Measurements from ENCODE around the gene RERE.
"Not testable (repeated sequence)": the region's sequence is repeated elsewhere in the genome, so short reads cannot be mapped to it uniquely, and the experiment has no call there.

Gene RERE

DNA sequence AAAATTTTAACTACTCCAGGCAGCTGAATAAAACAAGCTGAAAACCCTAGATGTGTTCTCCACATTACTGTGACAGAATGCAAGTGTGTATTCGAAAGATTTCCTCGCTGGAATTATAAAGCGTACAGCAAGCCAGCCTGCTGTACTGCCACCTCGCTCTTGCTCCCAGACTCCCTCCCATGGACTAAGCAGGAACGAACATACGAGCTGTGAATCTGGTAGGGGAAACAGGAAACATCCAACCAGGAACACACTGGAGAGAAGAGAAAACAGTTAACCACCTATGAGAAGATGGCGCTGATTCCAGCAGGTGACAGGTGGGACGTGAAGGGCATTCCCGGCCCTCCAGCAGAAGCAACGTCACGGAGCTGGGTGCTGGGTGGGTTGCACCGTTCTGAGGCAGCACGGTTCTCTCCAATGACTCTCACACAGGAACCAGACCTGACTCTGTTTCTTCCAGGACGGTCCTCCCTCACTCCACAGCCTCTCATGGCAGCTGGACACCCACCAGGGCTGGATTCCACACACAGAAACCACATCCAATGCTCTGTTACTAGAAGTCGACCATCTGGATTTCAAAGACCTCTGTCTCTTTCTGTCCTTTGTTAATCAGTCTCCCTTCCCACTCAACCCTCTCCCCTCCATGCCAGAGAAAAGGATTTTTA is 219.2 kb downstream of the RERE start:
- Histone ChIP-seq H3K4me3 (ENCODE audit: low read depth in 1 of 2, low read length in 1 of 2) (no peak overlapping the region), H3K27ac (no peak overlapping the region), H3K36me3 (no peaks in the 10 kb centered on the region), H3K9me3 (no peaks in the 10 kb centered on the region), H3K4me1 (ENCODE audit: control insufficient read depth in 1 of 2, insufficient read depth in 1 of 2, low read depth in 1 of 2, low read length in 1 of 2) (peaks cover 12 to 13% of the 10 kb centered on the region in 2 experiments), H3K27me3 (no peaks in the 10 kb centered on the region)
- TF ChIP-seq, protein P1, sequence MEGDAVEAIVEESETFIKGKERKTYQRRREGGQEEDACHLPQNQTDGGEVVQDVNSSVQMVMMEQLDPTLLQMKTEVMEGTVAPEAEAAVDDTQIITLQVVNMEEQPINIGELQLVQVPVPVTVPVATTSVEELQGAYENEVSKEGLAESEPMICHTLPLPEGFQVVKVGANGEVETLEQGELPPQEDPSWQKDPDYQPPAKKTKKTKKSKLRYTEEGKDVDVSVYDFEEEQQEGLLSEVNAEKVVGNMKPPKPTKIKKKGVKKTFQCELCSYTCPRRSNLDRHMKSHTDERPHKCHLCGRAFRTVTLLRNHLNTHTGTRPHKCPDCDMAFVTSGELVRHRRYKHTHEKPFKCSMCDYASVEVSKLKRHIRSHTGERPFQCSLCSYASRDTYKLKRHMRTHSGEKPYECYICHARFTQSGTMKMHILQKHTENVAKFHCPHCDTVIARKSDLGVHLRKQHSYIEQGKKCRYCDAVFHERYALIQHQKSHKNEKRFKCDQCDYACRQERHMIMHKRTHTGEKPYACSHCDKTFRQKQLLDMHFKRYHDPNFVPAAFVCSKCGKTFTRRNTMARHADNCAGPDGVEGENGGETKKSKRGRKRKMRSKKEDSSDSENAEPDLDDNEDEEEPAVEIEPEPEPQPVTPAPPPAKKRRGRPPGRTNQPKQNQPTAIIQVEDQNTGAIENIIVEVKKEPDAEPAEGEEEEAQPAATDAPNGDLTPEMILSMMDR (IDR thresholded peaks at IDR 0.05): no peak

- no peak overlapping the region for H3K27ac ChIP-seq
- H3K36me3 ChIP-seq: no peaks in the 10 kb centered on the region
- no peaks in the 10 kb centered on the region for H3K27me3 ChIP-seq
- TF ChIP-seq, protein P1 (IDR thresholded peaks at IDR 0.05): no peak
- no peak overlapping the region for H3K4me3 ChIP-seq (ENCODE audit: low read depth in 1 of 2, low read length in 1 of 2)
- peaks cover 5 to 7% of the 10 kb centered on the region in 2 experiments for H3K4me1 ChIP-seq (ENCODE audit: control insufficient read depth in 1 of 2, insufficient read depth in 1 of 2, low read depth in 1 of 2, low read length in 1 of 2)
- no peaks in the 10 kb centered on the region for H3K9me3 ChIP-seq
These were observed 220.0 kb downstream of the RERE start for GRCh38 chr1:8597455-8597854.

DNA sequence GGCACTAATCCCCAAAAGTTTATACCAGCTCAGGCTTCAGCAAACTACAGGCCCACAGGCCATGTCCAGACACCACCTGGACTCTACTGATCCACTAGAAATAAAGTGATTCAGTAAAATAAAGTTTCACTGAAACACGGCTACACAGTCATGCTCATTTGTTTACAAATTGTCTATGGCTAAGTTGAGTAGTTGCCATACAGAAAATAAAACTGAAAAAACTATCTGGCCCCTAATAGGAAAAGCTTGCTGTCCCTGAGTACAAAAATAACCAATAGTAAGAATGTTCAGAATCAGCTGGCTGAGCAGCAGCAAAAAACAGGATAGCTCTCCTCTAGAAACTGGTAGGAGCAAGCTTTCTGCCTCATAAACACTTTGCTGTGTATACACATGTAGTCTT is 221.5 kb downstream of the RERE start:
- H3K36me3 ChIP-seq: no peaks in the 10 kb centered on the region
- H3K4me1 ChIP-seq (ENCODE audit: control insufficient read depth in 1 of 2, insufficient read depth in 1 of 2, low read depth in 1 of 2, low read length in 1 of 2): peaks cover 5% of the 10 kb centered on the region in 2 experiments
- no peak overlapping the region for H3K4me3 ChIP-seq (ENCODE audit: low read depth in 1 of 2, low read length in 1 of 2)
- H3K9me3 ChIP-seq: no peaks in the 10 kb centered on the region
- no peak overlapping the region for H3K27ac ChIP-seq
- no peaks in the 10 kb centered on the region for H3K27me3 ChIP-seq
- TF ChIP-seq, protein P1 (IDR thresholded peaks at IDR 0.05): no peak

- Histone ChIP-seq H3K27me3 (no peaks in the 10 kb centered on the region), H3K27ac (no peak overlapping the region), H3K4me1 (ENCODE audit: control insufficient read depth in 1 of 2, insufficient read depth in 1 of 2, low read depth in 1 of 2, low read length in 1 of 2) (peaks cover 3% of the 10 kb centered on the region in 2 experiments), H3K4me3 (ENCODE audit: low read depth in 1 of 2, low read length in 1 of 2) (no peak overlapping the region), H3K9me3 (no peaks in the 10 kb centered on the region), H3K36me3 (no peaks in the 10 kb centered on the region)
- TF ChIP-seq, protein P1 (IDR thresholded peaks at IDR 0.05): no peak
These were observed 222.1 kb downstream of the RERE start for GRCh38 chr1:8595332-8595731.

DNA sequence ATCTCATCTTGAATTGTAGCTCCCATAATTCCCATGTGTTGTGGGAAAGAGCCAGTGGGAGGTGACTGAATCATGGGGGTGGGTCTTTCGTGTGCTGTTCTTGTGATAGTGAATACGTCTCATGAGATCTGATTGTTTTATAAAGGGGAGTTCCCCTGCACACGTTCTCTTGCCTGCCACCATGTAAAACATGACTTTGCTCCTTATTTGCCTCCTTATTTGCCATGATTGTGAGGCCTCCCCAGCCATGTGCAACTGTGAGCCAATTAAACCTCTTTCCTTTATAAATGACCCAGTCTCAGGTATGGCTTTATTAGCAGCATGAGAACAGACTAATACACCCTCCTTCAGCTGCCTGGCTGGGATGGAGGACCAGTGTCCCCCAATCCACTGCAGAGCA is 224.1 kb downstream of the RERE start:
- H3K9me3 ChIP-seq; H3K4me1 ChIP-seq (ENCODE audit: control insufficient read depth in 1 of 2, insufficient read depth in 1 of 2, low read depth in 1 of 2, low read length in 1 of 2); H3K27ac ChIP-seq; H3K27me3 ChIP-seq; H3K36me3 ChIP-seq; H3K4me3 ChIP-seq (ENCODE audit: low read depth in 1 of 2, low read length in 1 of 2): not testable (repeated sequence)

GRCh38 chr1:8591569-8591968 is 225.9 kb downstream of the RERE start:
- H3K4me1 ChIP-seq (ENCODE audit: control insufficient read depth in 1 of 2, insufficient read depth in 1 of 2, low read depth in 1 of 2, low read length in 1 of 2): no peaks in the 10 kb centered on the region
- no peaks in the 10 kb centered on the region for H3K36me3 ChIP-seq
- TF ChIP-seq, protein P1 (IDR thresholded peaks at IDR 0.05): no peak
- no peaks in the 10 kb centered on the region for H3K9me3 ChIP-seq
- no peak overlapping the region for H3K27ac ChIP-seq
- H3K4me3 ChIP-seq (ENCODE audit: low read depth in 1 of 2, low read length in 1 of 2): no peak overlapping the region
- no peaks in the 10 kb centered on the region for H3K27me3 ChIP-seq

All from neutrophil (primary cell).